IPS DF 6.9 (cell line): ENCODE results near the gene TAX1BP3.

Source experiments
- DNase-seq: peaks from one replicate; pipeline ENCODE4 v3.0.0-alpha.2; 2013; ENCODE audit warnings: low read depth, low spot score
- H3K27ac ChIP-seq: one replicate; pipeline ENCODE4 v1.5.1; 2013; ENCODE audit warnings: low read length, control low read depth
- H3K27me3 ChIP-seq: 2 replicates; pipeline ENCODE4 v1.6.1; 2013; ENCODE audit warnings: mild to moderate bottlenecking, low read length; ENCODE audit not compliant: control insufficient read depth, insufficient read depth
- H3K36me3 ChIP-seq: 2 replicates; pipeline ENCODE4 v1.6.1; 2013; ENCODE audit warnings: low read length; ENCODE audit not compliant: control insufficient read depth, insufficient read depth
- H3K4me1 ChIP-seq: 2 replicates; pipeline ENCODE4 v1.6.1; 2013; ENCODE audit warnings: low read length; ENCODE audit not compliant: control insufficient read depth, insufficient read depth
- H3K4me3 ChIP-seq: 2 replicates; pipeline ENCODE4 v1.5.1; 2013; ENCODE audit warnings: mild to moderate bottlenecking, low read length
- H3K9me3 ChIP-seq: 2 replicates; pipeline ENCODE4 v1.6.1; 2013; ENCODE audit warnings: low read length, inconsistent platforms; ENCODE audit not compliant: control insufficient read depth, insufficient read depth
- WGBS: extraction: QIAGEN DNeasy Blood & Tissue Kit; methylation state at CpG from one replicate; pipeline ENCODE4 v1.1.7; 2013; ENCODE audit warnings: mixed read lengths, missing lambda C conversion rate; ENCODE audit not compliant: insufficient read length, insufficient coverage; 5-methylcytosine and 5-hydroxymethylcytosine counted together

The TAX1BP3 gene

DNA sequence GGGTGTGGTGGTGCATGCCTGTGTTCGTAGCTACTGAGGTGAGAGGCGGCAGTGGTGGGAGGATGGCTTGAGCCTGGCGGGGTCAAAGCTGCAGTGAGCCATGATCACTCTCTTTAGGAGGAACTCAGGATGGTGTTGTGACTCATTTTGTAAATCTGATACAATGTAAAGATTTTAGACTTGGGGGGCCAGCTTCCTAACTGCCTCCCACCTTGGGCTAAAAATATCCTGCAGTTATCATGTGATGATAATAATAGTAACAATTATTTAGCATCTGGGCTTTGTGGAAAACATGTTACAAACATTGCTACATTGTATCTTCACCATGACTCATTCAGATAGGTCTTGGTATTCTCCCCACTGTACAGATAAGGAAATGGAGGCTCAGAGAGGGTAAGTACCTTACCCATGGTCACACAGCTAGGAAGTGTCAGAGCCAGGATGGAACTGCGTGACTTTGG lies 24.5 kb downstream of the TAX1BP3 start:
- Histone ChIP-seq H3K4me3 (no peak overlapping the region), H3K36me3 (0 out of 2 replicates have a peak, but pooled peaks cover under 1% of the 10 kb centered on the region), H3K27me3 (no peaks in the 10 kb centered on the region), H3K9me3 (no peaks in the 10 kb centered on the region), H3K4me1 (peaks cover 3% of the 10 kb centered on the region; the same call in 1 of the 2 replicates), H3K27ac (no peak overlapping the region)
- WGBS, result no CpG with 5 or more reads among the region's 4 CpGs
- no peak for DNase-seq

DNA sequence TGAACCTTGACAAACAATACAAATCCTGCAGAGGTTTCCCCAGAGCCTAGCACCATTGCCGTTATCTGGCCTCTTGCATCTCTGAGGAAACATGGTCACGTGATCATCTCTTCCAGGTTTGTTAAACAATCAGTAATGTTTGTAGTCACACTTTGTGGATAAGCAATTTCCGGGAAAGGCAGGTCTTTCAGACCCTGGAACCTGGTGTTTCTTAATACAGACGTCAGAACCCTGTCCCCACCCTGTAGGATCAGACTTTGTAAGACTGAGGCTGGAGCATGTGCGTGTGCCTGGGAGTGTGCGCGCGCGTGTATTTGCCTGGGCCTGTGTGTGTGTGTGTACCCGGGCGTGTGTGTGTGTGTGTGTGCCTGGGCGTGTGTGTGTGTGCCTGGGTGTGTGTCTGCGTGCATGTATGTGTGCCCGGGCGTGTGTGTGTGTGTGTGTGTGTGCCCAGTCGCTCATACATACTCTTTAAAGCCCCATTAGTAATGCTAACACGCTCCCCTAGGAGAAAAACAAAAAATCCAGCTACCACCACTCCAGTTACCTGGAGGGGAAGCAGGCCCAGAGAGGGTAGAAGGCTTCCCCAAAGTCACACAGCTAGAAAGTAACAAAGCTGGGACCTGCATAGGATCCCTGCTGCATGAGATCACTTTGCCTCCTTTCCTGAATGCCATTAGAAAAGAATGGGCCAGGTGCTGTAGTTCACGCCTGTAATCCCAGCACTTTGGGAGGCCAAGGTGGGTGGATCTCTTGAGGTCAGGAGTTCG lies 26.5 kb downstream of the TAX1BP3 start:
- H3K9me3 ChIP-seq, result no peaks in the 10 kb centered on the region
- H3K4me3 ChIP-seq, result no peak overlapping the region
- H3K27me3 ChIP-seq, result no peaks in the 10 kb centered on the region
- H3K4me1 ChIP-seq, result peaks cover 3% of the 10 kb centered on the region; the same call in 1 of the 2 replicates
- no peaks in the 10 kb centered on the region for H3K36me3 ChIP-seq
- no peak overlapping the region for H3K27ac ChIP-seq
- DNase-seq, result no peak
- WGBS, result no CpG with 5 or more reads among the region's 19 CpGs

DNA sequence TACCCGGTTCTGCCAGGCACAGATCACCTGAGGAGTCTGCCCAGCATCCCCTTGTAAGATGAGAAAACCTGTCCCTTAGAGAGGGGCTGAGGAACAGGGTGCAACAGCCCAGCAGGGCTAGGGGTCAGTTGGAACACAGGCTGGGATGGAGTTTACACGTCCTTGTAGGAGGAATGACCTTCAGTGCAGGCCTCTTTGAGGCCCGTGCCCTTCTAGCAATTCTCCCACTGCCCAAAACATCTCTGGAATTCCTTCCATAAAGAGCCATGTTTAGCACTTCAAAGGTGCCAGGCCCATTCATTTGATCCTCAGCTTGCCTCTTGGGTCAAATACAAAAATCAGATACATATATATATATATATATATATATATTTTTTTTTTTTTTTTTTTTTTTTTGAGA lies 27.4 kb downstream of the TAX1BP3 start:
- no CpG with 5 or more reads among the region's 3 CpGs for WGBS
- no peaks in the 10 kb centered on the region for H3K36me3 ChIP-seq

DNA sequence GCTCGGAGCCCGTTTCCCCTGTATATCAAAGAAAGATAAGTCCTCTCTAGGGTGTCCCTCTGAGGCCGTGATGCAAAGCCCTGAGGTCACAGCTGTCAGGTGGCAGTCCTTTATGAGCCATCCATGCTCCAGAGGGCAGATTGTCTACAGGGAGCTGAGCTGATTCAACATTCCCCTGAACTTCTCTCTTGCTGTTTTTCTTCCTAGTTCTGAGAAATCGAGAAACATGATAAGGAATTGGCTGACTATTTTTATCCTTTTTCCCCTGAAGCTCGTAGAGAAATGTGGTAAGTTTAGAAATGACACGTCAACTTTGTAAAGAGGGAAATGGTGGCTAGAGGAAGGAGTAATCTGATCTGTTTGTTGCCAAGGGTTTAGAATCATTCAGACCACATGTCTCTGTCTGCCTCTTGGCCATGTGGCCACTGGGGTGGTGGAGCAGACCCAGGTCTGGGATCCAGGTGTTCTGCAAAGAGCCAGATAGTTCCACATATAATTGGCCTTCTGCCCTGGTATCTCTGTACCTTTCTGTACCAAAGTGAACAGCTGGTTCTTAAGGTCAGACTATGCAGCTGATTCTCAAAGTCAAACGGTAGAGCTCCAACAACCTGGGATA lies 28.3 kb downstream of the TAX1BP3 start:
- no peak overlapping the region for H3K27ac ChIP-seq
- WGBS, result no CpG with 5 or more reads among the region's 7 CpGs
- DNase-seq, result no peak

More for the DNA sequence above, 27.4 kb downstream of the TAX1BP3 start:
- DNase-seq, result no peak
- Histone ChIP-seq H3K4me3 (no peak overlapping the region), H3K9me3 (no peaks in the 10 kb centered on the region), H3K4me1 (peaks cover 3% of the 10 kb centered on the region; the same call in 1 of the 2 replicates), H3K27ac (no peak overlapping the region), H3K27me3 (no peaks in the 10 kb centered on the region)

DNA sequence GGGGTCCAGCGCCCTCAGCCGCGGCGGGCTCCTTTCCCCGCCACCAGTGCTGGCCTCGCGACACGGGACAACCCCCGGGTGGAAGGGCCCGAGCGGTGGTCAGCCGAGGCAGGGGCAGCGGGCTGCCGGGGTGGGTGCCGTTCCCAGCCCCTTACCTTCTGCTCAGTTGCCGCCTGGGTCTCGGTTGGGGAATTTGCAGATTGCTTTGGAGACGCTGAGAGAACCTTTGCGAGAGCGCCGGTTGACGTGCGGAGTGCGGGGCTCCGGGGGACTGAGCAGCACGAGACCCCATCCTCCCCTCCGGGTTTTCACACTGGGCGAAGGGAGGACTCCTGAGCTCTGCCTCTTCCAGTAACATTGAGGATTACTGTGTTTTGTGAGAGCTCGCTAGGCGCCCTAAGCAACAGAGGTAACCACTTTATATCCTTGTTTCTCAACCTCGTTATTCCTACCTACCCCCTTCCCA lies 31.4 kb downstream of the TAX1BP3 start:
- no peaks in the 10 kb centered on the region for H3K9me3 ChIP-seq
- WGBS, result no CpG with 5 or more reads among the region's 31 CpGs
- no peak overlapping the region for H3K27ac ChIP-seq
- peaks cover 3% of the 10 kb centered on the region; the same call in 1 of the 2 replicates for H3K4me1 ChIP-seq
- H3K4me3 ChIP-seq, result peak overlapping the region; percentile 84
- no peak for DNase-seq
- 0 out of 2 replicates have a peak, but pooled peaks cover 2% of the 10 kb centered on the region for H3K36me3 ChIP-seq
- no peaks in the 10 kb centered on the region for H3K27me3 ChIP-seq

More for the DNA sequence above, 28.3 kb downstream of the TAX1BP3 start:
- Histone ChIP-seq H3K9me3 (no peaks in the 10 kb centered on the region), H3K4me3 (no peak overlapping the region), H3K27me3 (no peaks in the 10 kb centered on the region), H3K36me3 (no peaks in the 10 kb centered on the region), H3K4me1 (peaks cover 3% of the 10 kb centered on the region; the same call in 1 of the 2 replicates)

DNA sequence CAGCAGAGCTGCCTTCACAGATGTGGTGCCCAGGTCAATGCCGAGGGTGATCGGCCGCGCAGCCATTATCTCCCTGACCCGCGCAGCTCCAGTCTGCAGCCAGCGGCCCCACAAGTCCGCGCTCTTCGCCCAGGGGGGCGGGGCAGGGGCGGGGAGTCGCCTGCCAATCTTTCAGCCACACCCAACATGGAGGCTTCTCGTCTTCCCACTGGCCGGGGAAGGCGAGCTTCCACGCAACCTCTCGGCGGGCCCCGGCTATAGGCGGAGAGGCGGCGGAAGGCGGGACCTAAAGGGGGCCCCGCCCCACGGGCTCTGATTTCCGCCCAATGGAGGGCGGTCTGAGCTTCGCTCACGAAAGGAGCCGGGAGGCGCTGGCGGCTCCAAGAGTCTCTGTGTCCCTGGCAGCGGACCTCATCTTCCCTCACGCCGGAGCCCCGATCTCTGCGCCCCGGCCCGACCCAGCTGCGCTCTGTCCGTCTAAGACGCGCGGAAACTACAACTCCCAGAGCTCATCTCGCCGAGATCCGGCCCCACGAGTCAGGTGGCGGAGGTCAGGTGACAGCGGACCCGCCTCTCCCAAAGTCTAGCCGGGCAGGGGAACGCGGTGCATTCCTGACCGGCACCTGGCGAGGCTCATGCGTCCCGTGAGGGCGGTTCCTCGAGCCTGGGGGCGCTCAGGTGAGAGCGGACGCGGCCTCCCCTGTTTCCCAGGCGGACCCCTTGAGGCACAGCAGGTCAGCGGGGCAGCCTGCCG lies 32.0 kb downstream of the TAX1BP3 start, which contains the start of the genes CTNS and SHPK:
Gene CTNS (plus strand): TSS at position 607 of the 754 bp plus-strand sequence. CDS start 3,447 bp downstream, outside the sequence.
Gene SHPK (minus strand): TSS at position 97 of the 754 bp plus-strand sequence. CDS start 31 bp downstream, at position 66.
- peak; percentile 67 for DNase-seq
- Histone ChIP-seq H3K9me3 (no peaks in the 10 kb centered on the region), H3K27ac (no peak within 1 kb of the TSS), H3K36me3 (0 out of 2 replicates have a peak, but pooled peaks cover 2% of the 10 kb centered on the region), H3K4me3 (peak within 1 kb of the TSS; percentile 84), H3K27me3 (no peaks in the 10 kb centered on the region), H3K4me1 (peaks cover 3% of the 10 kb centered on the region; the same call in 1 of the 2 replicates)
- no CpG with 5 or more reads among the region's 68 CpGs for WGBS

DNA sequence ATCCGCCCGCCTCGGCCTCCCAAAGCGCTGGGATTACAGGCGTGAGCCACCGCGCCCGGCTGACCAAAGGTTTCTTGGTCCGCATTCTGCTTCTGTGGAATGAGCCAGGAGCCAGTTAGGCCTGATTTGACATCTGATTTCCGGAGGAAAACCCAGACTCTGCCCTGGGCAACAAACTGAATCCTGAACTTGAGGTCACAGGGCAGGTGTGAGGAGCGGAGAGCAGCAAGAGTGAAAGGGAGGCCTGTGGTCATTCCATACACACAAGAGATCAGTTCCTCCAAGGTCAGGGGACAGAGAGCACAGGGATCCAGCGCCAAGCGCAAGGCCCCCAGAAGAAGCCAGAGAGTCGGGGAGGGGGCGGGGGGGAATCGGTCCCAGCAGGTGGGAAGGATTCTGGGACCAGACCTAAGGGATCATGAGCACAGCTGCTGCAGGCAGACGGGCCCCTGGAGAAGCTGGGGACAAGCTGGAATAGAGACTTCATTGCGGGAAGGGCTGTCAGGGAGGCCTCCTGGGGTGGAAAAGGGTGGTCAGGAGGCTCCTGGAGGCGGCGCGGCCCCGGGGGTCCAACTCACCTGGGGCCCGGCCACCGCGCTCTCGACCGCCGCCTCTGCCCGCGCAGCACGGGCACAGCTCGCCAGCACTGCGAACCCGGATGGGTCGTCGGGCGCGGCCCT lies 32.8 kb downstream of the TAX1BP3 start:
- no peak overlapping the region for H3K27ac ChIP-seq
- H3K4me1 ChIP-seq, result no peaks in the 10 kb centered on the region
- no peaks in the 10 kb centered on the region for H3K27me3 ChIP-seq
- H3K36me3 ChIP-seq, result 0 out of 2 replicates have a peak, but pooled peaks cover 2% of the 10 kb centered on the region
- no peaks in the 10 kb centered on the region for H3K9me3 ChIP-seq
- WGBS, result no CpG with 5 or more reads among the region's 38 CpGs
- no peak for DNase-seq
- peak overlapping the region; percentile 84 for H3K4me3 ChIP-seq

DNA sequence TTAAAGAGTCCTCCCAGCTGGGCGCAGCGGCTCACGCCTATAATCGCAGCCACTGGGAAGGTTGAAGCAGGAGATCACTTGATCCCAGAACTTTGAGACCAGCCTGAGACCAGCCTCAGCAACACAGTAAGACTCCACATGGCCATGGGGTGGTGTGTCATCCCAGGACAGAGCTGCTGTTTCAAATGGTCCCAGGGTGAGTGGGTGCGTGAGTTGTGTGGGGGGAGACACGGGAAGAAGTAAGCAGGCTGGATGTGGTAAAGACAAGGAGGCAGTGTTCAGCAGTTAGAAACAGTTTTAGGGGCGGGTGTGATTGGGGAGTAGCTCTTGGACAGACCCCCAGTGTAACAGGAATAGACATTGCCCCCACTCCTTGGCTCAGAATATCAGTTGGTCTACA lies 36.1 kb downstream of the TAX1BP3 start:
- no peak for DNase-seq
- Histone ChIP-seq H3K27ac (no peak overlapping the region), H3K27me3 (no peaks in the 10 kb centered on the region), H3K9me3 (no peaks in the 10 kb centered on the region), H3K36me3 (peaks cover 12% of the 10 kb centered on the region), H3K4me3 (no peak overlapping the region), H3K4me1 (no peaks in the 10 kb centered on the region)
- WGBS, result no CpG with 5 or more reads among the region's 7 CpGs

DNA sequence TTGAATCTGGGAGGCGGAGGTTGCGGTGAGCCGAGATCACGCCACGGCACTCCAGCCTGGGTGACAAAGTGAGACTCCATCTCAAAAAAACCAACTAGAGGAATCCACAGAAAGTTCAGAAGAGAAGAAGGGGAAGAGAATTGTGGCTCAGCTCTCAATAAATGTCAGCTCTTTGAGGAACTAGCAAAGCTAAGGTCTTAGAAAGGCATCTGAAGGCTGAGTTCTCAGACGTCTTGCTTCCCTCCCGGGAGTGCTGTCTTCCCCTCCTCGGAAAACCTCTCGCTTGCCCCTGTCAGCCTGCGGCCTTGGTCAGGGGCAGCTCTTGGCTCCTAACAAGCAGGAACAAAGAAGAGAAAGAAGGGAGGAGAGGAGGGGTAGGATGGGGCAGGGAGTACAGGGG lies 37.6 kb downstream of the TAX1BP3 start:
- no CpG with 5 or more reads among the region's 10 CpGs for WGBS
- no peaks in the 10 kb centered on the region for H3K4me1 ChIP-seq
- no peak for DNase-seq
- H3K27ac ChIP-seq, result no peak overlapping the region
- no peaks in the 10 kb centered on the region for H3K27me3 ChIP-seq
- H3K9me3 ChIP-seq, result no peaks in the 10 kb centered on the region
- no peak overlapping the region for H3K4me3 ChIP-seq
- peaks cover 12% of the 10 kb centered on the region for H3K36me3 ChIP-seq
